Hepatocyte (in vitro differentiated cells): ENCODE measurements around the gene CCNF. TPM values are rescaled to one million over a fixed set of nuclear protein-coding genes. Genes with fewer than 3 reads are reported as not detected.

Source experiments
- DNase-seq: peaks from one replicate; pipeline ENCODE4 v3.0.0-alpha.2; 2016; ENCODE audit warnings: low spot score
- H2AFZ ChIP-seq: fragments of 200-600 bp; sonication (generic); 2 replicates; pipeline ENCODE4 v1.6.0; 2016; ENCODE audit warnings: antibody characterized with exemption, mild to moderate bottlenecking
- H3K27ac ChIP-seq: fragments of 200-600 bp; sonication (generic); 2 replicates; pipeline ENCODE4 v1.5.1; 2016; ENCODE audit warnings: mild to moderate bottlenecking
- H3K27me3 ChIP-seq: fragments of 200-600 bp; sonication (generic); 2 replicates; pipeline ENCODE4 v1.6.1; 2016
- H3K36me3 ChIP-seq: fragments of 200-600 bp; sonication (generic); replicated peaks from 2 replicates; pipeline ENCODE4 v1.5.1; 2016; ENCODE audit warnings: low read depth; ENCODE audit not compliant: insufficient read depth
- H3K4me1 ChIP-seq: fragments of 200-600 bp; sonication (generic); 2 replicates; pipeline ENCODE4 v1.5.1; 2016; ENCODE audit warnings: mild to moderate bottlenecking, moderate library complexity; ENCODE audit not compliant: insufficient read depth
- H3K4me2 ChIP-seq: fragments of 200-600 bp; sonication (generic); 2 replicates; pipeline ENCODE4 v1.6.0; 2016
- H3K4me3 ChIP-seq: fragments of 200-600 bp; sonication (generic); 2 replicates; pipeline ENCODE4 v1.5.1; 2016; ENCODE audit warnings: mild to moderate bottlenecking
- H3K79me2 ChIP-seq: fragments of 200-600 bp; sonication (generic); 2 replicates; pipeline ENCODE4 v1.6.0; 2017; ENCODE audit warnings: mild to moderate bottlenecking
- H3K9me2 ChIP-seq: fragments of 200-600 bp; sonication (generic); replicated peaks from 2 replicates; pipeline ENCODE4 v1.6.0; 2017; ENCODE audit warnings: mild to moderate bottlenecking; ENCODE audit not compliant: insufficient read depth
- H3K9me3 ChIP-seq: fragments of 200-600 bp; sonication (generic); 2 replicates; pipeline ENCODE4 v1.5.1; 2016; ENCODE audit warnings: low read depth, mild to moderate bottlenecking
- H4K20me1 ChIP-seq: fragments of 200-600 bp; sonication (generic); 2 replicates; pipeline ENCODE4 v1.6.0; 2016; ENCODE audit warnings: mild to moderate bottlenecking; ENCODE audit not compliant: insufficient read depth, poor library complexity, severe bottlenecking
- CTCF ChIP-seq: fragments of 200-600 bp; sonication (generic); IDR thresholded peaks from 2 replicates; pipeline ENCODE4 v1.5.1; 2016; ENCODE audit warnings: antibody characterized with exemption, mild to moderate bottlenecking; ENCODE audit not compliant: poor library complexity
- EZH2 ChIP-seq: fragments of 200-600 bp; sonication (generic); IDR thresholded peaks from 2 replicates; pipeline ENCODE4 v1.6.1; 2016; ENCODE audit warnings: antibody characterized with exemption, mild to moderate bottlenecking, borderline replicate concordance
- EZH2phosphoT487 ChIP-seq: fragments of 200-600 bp; sonication (generic); IDR thresholded peaks from one replicate; pipeline ENCODE4 v1.6.1; 2018; ENCODE audit warnings: antibody characterized with exemption, mild to moderate bottlenecking, low read depth, moderate library complexity; ENCODE audit not compliant: unreplicated experiment, severe bottlenecking
- WGBS: methylation state at CpG from one replicate; pipeline ENCODE4 v1.1.6; 2016; ENCODE audit warnings: low lambda C conversion rate; ENCODE audit errors: missing lambda C conversion rate; 5-methylcytosine and 5-hydroxymethylcytosine counted together
- polyA plus RNA-seq: library from polyadenylated mRNA; unstranded; fragments of >200 nt; fragmentation: Nextera tagmentation; extraction: Ambion mirVana; gene quantifications from 2 replicates; pipeline ENCODE4 v1.2.1, GENCODE V29; 2016
- total RNA-seq: library from RNA; depleted of rRNA; stranded (reverse); fragments of >200 nt; gene quantifications from 2 replicates; pipeline ENCODE4 v1.2.3, GENCODE V29; 2014

CCNF gene
- total and polyA plus RNA-seq, 2 experiments from 2014 or later, result 4.7 to 6.5 TPM

- no peak overlapping the region for H2AFZ ChIP-seq
- H3K9me3 ChIP-seq, result no peaks in the 10 kb centered on the region
- no peaks in the 10 kb centered on the region for H4K20me1 ChIP-seq
- WGBS, result 92% methylated on average over 13 of the region's 13 CpGs
- no peaks in the 10 kb centered on the region for H3K79me2 ChIP-seq
- TF ChIP-seq EZH2phosphoT487, result no peak
- no peak for TF ChIP-seq CTCF
- TF ChIP-seq EZH2, result no peak
- H3K27ac ChIP-seq, result no peak overlapping the region
- H3K36me3 ChIP-seq, result no peaks in the 10 kb centered on the region
- peaks cover 7% of the 10 kb centered on the region for H3K4me1 ChIP-seq
- H3K4me2 ChIP-seq, result no peak overlapping the region
- no peaks in the 10 kb centered on the region for H3K27me3 ChIP-seq
- H3K4me3 ChIP-seq, result no peak overlapping the region
- DNase-seq, result no peak
- no peaks in the 10 kb centered on the region for H3K9me2 ChIP-seq
Observed at GRCh38 chr16:2457267-2457666, 28.0 kb downstream of the CCNF start.

DNA sequence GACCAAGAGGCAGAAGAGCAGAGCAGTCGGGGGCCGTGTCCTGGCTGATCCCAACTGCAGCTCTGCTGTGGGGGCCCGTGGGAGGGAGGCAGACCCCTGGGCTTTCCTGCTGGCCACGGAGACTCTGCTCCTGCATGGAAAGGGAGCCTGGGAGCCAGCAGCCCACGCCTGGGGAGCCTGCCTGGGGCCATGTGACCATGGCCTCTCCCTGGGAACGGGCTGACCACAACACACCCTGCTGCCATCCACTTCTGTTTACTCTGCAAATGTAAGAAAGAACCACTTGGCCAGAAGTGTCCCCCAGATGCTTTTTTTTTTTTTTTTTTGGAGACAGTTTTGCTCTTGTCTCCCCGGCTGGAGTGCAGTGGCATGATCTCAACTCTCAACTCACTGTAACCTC is 28.7 kb downstream of the CCNF start:
- H3K4me2 ChIP-seq, result no peak overlapping the region
- no peak overlapping the region for H3K4me3 ChIP-seq
- H3K9me2 ChIP-seq, result no peaks in the 10 kb centered on the region
- DNase-seq, result no peak
- no peaks in the 10 kb centered on the region for H3K9me3 ChIP-seq
- WGBS, result 77% methylated on average over 6 of the region's 7 CpGs
- H2AFZ ChIP-seq, result no peak overlapping the region
- H3K4me1 ChIP-seq, result peaks cover 7% of the 10 kb centered on the region
- no peak overlapping the region for H3K27ac ChIP-seq
- H3K79me2 ChIP-seq, result no peaks in the 10 kb centered on the region
- H3K36me3 ChIP-seq, result no peaks in the 10 kb centered on the region
- H3K27me3 ChIP-seq, result no peaks in the 10 kb centered on the region
- no peaks in the 10 kb centered on the region for H4K20me1 ChIP-seq
- TF ChIP-seq EZH2phosphoT487, result no peak
- no peak for TF ChIP-seq CTCF
- no peak for TF ChIP-seq EZH2

- peak; percentile 36 for DNase-seq
- H4K20me1 ChIP-seq, result no peaks in the 10 kb centered on the region
- 20% methylated on average over 14 of the region's 18 CpGs for WGBS
- no peak for TF ChIP-seq EZH2
- no peak for TF ChIP-seq EZH2phosphoT487
- no peak for TF ChIP-seq CTCF
- H3K9me2 ChIP-seq, result no peaks in the 10 kb centered on the region
- peak overlapping the region; percentile 63 for H3K27ac ChIP-seq
- H3K4me1 ChIP-seq, result peaks cover 7% of the 10 kb centered on the region
- no peaks in the 10 kb centered on the region for H3K9me3 ChIP-seq
- no peaks in the 10 kb centered on the region for H3K79me2 ChIP-seq
- peak overlapping the region; percentile 92 for H3K4me2 ChIP-seq
- no peaks in the 10 kb centered on the region for H3K27me3 ChIP-seq
- H3K4me3 ChIP-seq, result peak overlapping the region; percentile 84
- no peaks in the 10 kb centered on the region for H3K36me3 ChIP-seq
- H2AFZ ChIP-seq, result peak overlapping the region; percentile 91
Observed at GRCh38 chr16:2458887-2459646, 29.8 kb downstream of the CCNF start.
